Heart right ventricle (tissue), 16 donors: Measurements from ENCODE around the gene KMT2D. TPM values are rescaled to one million over a fixed set of nuclear protein-coding genes. Genes with fewer than 3 reads are reported as not detected.

Source experiments
- ATAC-seq, 8 donors: fragments of 200-7000 bp; cut with Tn5 transposase; one replicate each; pipeline ENCODE4 v1.9.1; 2020; ENCODE audit warnings: mild to moderate bottlenecking in 8 of 8, moderate library complexity in 8 of 8, moderate number of reproducible peaks in 1 of 8
- DNase-seq, 2 donors: peaks; one replicate each; pipeline ENCODE4 v3.0.0-alpha.2; 2020
- H3K27ac ChIP-seq, 10 donors: fragments of 200-600 bp; sonication (generic) in 2 of 10; one replicate each; pipeline versions ENCODE4 v1.5.0 to v1.8.0; 2020 to 2022; ENCODE audit warnings: mild to moderate bottlenecking in 3 of 10
- H3K27me3 ChIP-seq, 7 donors: fragments of 200-600 bp; one replicate each; pipeline ENCODE4 v1.8.0; 2021 to 2022; ENCODE audit warnings: mild to moderate bottlenecking in 2 of 7
- H3K36me3 ChIP-seq, 9 donors: fragments of 200-600 bp; sonication (generic) in 1 of 9; one replicate each; pipeline versions ENCODE4 v1.5.0 to v1.8.0; 2020 to 2022; ENCODE audit warnings: mild to moderate bottlenecking in 2 of 9
- H3K4me1 ChIP-seq, 9 donors: fragments of 200-600 bp; sonication (generic) in 1 of 9; one replicate each; pipeline versions ENCODE4 v1.5.0 to v1.8.0; 2020 to 2022; ENCODE audit warnings: mild to moderate bottlenecking in 4 of 9
- H3K4me3 ChIP-seq, 10 donors: fragments of 200-600 bp; sonication (generic) in 2 of 10; one replicate each; pipeline versions ENCODE4 v1.5.0 to v1.8.0; 2020 to 2022; ENCODE audit warnings: mild to moderate bottlenecking in 7 of 10, moderate library complexity in 2 of 10
- H3K9me3 ChIP-seq, 11 donors: fragments of 200-600 bp in 10 of 11; sonication (generic) in 2 of 11; one replicate each; pipeline versions ENCODE4 v1.5.0 to v1.8.0; 2013 to 2022; ENCODE audit warnings: mild to moderate bottlenecking in 2 of 11, control low read depth in 1 of 11, moderate library complexity in 1 of 11
- CTCF ChIP-seq, 9 donors: fragments of 200-600 bp; sonication (generic) in 2 of 9; IDR thresholded peaks; one replicate each; pipeline versions ENCODE4 v1.5.0 to v1.8.0; 2021 to 2022; ENCODE audit warnings: antibody characterized with exemption in 9 of 9, mild to moderate bottlenecking in 5 of 9, moderate library complexity in 1 of 9
- WGBS, 2 donors: extraction: QIAGEN DNeasy Blood & Tissue Kit; methylation state at CpG; one replicate each; pipeline ENCODE4 v1.1.7; 2013; ENCODE audit warnings: inconsistent platforms in 1 of 2; 5-methylcytosine and 5-hydroxymethylcytosine counted together
- intact Hi-C, 10 donors: fragments of 100-400 bp; cut with DNase I; formaldehyde crosslinking; loops; one replicate each; pipeline versions ENCODE4 v1.11.1 to v1.14.2; 2022
- polyA plus RNA-seq, 2 donors: library from polyadenylated mRNA; stranded (reverse); fragments of 200-250 nt; gene quantifications; one replicate each; pipeline ENCODE4 v1.2.3, GENCODE V29; 2013
- total RNA-seq, 10 donors: library from RNA; stranded (reverse); fragmentation: NEBNext Ultra II Directional in 3 of 10; extraction: Animal tissue kit (Norgen Biotek cat#: 25700) in 3 of 10; gene quantifications; one replicate each; pipeline versions ENCODE4 v1.2.1 to v1.2.4, GENCODE V29; 2021 to 2023
- donor health status: Arrhythmogenic right ventricular cardiomyopathy.
- donor health status: ischemic (EF 13 %, LVEDD 7.1; RV severe dilation, severe dysfunction).
- donor health status: healthy with polysubstance abuse.
- donor health status: DM: no; HTN: yes; CAD: no.
- donor health status: DM: no; HTN: no; CAD: no.
- donor health status: ischemic (EF 25% LVEDD 6.9; RV normal size, moderate dysfunction).
- donor health status: ischemic (EF 25% LVEDD 5.7; RV mildly dilated, moderate dysfunction).
- donor health status: healthy.
- donor health status: DM: yes; HTN: yes; CAD: no.
- donor health status: Ischemic cardiomyopathy.
- donor health status: ischemic (EF 35%, LVEDD 5.7; RV mildly dilated, moderate dysfunction).
- donor health status: nonischemic (EF 11% LVEDD 7.7; RV severe dilation, severe dysfunction).
- donor health status: DM: yes; HTN: yes; CAD: no.
- donor health status: PGD.
- donor health status: ischemic (EF 29% LVEDD 5.4; RV normal size, mild dysfunction).
- donor health status: nonischemic (EF 23%, LVEDD 6.1; RV moderate dilation, normal function).

KMT2D gene
- total and polyA plus RNA-seq, 12 donors = 9.6 to 65.3 (median 54.2) TPM

- H3K27ac ChIP-seq = no peak overlapping the region
- ATAC-seq (no peak), DNase-seq (no peak)
- 70 to 77% methylated on average over 4 of the region's 4 CpGs for WGBS, 2 donors
- peaks cover 0 to 56% (median 49%) of the 10 kb centered on the region in 9 donors for H3K36me3 ChIP-seq
- no peaks in the 10 kb centered on the region for H3K9me3 ChIP-seq
- intact Hi-C loops = loop anchor here in 2 of 10 donors (5.0 kb wide), 1 partner anchor 33 kb away; no protein-coding TSS in a partner anchor
- no peak overlapping the region for H3K4me3 ChIP-seq
- H3K4me1 ChIP-seq = peaks cover 24 to 55% (median 45%) of the 10 kb centered on the region in 9 donors
- no peaks in the 10 kb centered on the region for H3K27me3 ChIP-seq
- no peak for TF ChIP-seq CTCF (IDR thresholded peaks at IDR 0.05)
These were observed 5.5 kb downstream of the KMT2D start for GRCh38 chr12:49055092-49055491.

- H3K4me1 ChIP-seq = peaks cover 24 to 55% (median 45%) of the 10 kb centered on the region in 9 donors
- H3K9me3 ChIP-seq = no peaks in the 10 kb centered on the region
- peaks cover 4 to 61% (median 55%) of the 10 kb centered on the region in 9 donors for H3K36me3 ChIP-seq
- ATAC-seq (no peak), DNase-seq (no peak)
- H3K27ac ChIP-seq = no peak overlapping the region
- H3K27me3 ChIP-seq = no peaks in the 10 kb centered on the region
- intact Hi-C loops = no loop called here
- TF ChIP-seq CTCF (IDR thresholded peaks at IDR 0.05) = no peak
- no peak overlapping the region for H3K4me3 ChIP-seq
- WGBS, 2 donors = 92 to 93% methylated on average over 10 of the region's 10 CpGs
These were observed 6.1 kb downstream of the KMT2D start for GRCh38 chr12:49054524-49054923.

GRCh38 chr12:49054096-49054495, 6.5 kb downstream of the KMT2D start:
- intact Hi-C loops = no loop called here

GRCh38 chr12:49052451-49053208, 8.0 kb downstream of the KMT2D start:
- no peak for ATAC-seq
- WGBS, 2 donors = 85 to 86% methylated on average over 16 of the region's 16 CpGs
- no peak for DNase-seq
- H3K4me1 ChIP-seq = peaks cover 22 to 37% (median 30%) of the 10 kb centered on the region in 9 donors
- H3K4me3 ChIP-seq = no peak overlapping the region
- no peak overlapping the region for H3K27ac ChIP-seq
- peaks cover 9 to 80% (median 69%) of the 10 kb centered on the region in 9 donors for H3K36me3 ChIP-seq
- intact Hi-C loops = no loop called here
- no peaks in the 10 kb centered on the region for H3K27me3 ChIP-seq
- TF ChIP-seq CTCF (IDR thresholded peaks at IDR 0.05) = no peak
- H3K9me3 ChIP-seq = no peaks in the 10 kb centered on the region

More at GRCh38 chr12:49054096-49054495, 6.5 kb downstream of the KMT2D start:
- Histone ChIP-seq H3K4me3 (no peak overlapping the region), H3K36me3 (peaks cover 4 to 65% (median 59%) of the 10 kb centered on the region in 9 donors), H3K4me1 (peaks cover 24 to 51% (median 42%) of the 10 kb centered on the region in 9 donors), H3K9me3 (no peaks in the 10 kb centered on the region), H3K27me3 (no peaks in the 10 kb centered on the region), H3K27ac (no peak overlapping the region)
- TF ChIP-seq CTCF (IDR thresholded peaks at IDR 0.05) = no peak
- DNase-seq (no peak), ATAC-seq (no peak)
- WGBS, 2 donors = 93 to 95% methylated on average over 5 of the region's 5 CpGs
